HCT116 (cell line): ENCODE data around the gene ST3GAL3. TPM values are rescaled to one million over a fixed set of nuclear protein-coding genes. Genes with fewer than 3 reads are reported as not detected.

Source experiments
- ATAC-seq: fragments of 200-7000 bp; cut with Tn5 transposase; 2 replicates; pipeline ENCODE4 v1.9.1; 2020; ENCODE audit warnings: mild to moderate bottlenecking, moderate library complexity
- BruUV-seq: library from RNA; stranded (reverse); fragments of 400-500 nt; replicated peaks from 2 replicates; lab custom pipeline; 2021; lab: Mats Ljungman, UMichigan
- CTCF ChIA-PET: fragments of 300-600 bp; sonication (Branson Sonifier 250); formaldehyde crosslinking; loops from one replicate; lab custom pipeline; 2021; ENCODE audit warnings: antibody characterized with exemption; lab: Charles Lee
- POLR2A ChIA-PET: fragments of 300-600, 350-600 bp; sonication (Branson Sonifier 250); formaldehyde crosslinking; loops from one replicate; lab custom pipeline; 2021; ENCODE audit warnings: antibody characterized with exemption; lab: Charles Lee
- RAD21 ChIA-PET, 2 experiments: fragments of 300-600 bp; sonication (Branson Sonifier 250); formaldehyde crosslinking; loops; one replicate each; lab custom pipeline; 2023; ENCODE audit warnings: low total read pairs in 2 of 2; ENCODE audit not compliant: uncharacterized antibody in 2 of 2, unreplicated experiment in 2 of 2, low non-redundant PET in 1 of 2; lab: Charles Lee
- DNase-seq: peaks from one replicate; pipeline ENCODE4 v3.0.0-alpha.2; 2010; ENCODE audit warnings: low read depth, low spot score
- H2AFZ ChIP-seq: fragments of 200-600 bp; shearing (Covaris generic), sonication (generic); 2 replicates; pipeline ENCODE4 v1.6.1; 2017; ENCODE audit warnings: low read depth, mixed run types, mixed read lengths, antibody characterized with exemption, low read length; ENCODE audit not compliant: poor library complexity, severe bottlenecking
- H3K27ac ChIP-seq: 2 replicates; pipeline ENCODE4 v1.5.1; 2012; ENCODE audit warnings: low read depth, low read length
- H3K27me3 ChIP-seq: fragments of 200-600 bp; sonication (generic); 2 replicates; pipeline ENCODE4 v1.6.1; 2016; ENCODE audit warnings: mixed run types, low read length, mixed read lengths; ENCODE audit not compliant: insufficient read depth
- H3K36me3 ChIP-seq, 2 experiments: fragments of 200-500 bp in 1 of 2; fragments of 200-600 bp in 1 of 2; sonication (Bioruptor generic) in 1 of 2; sonication (generic) in 1 of 2; 2 replicates each; pipeline versions ENCODE4 v1.5.1 to v1.6.1; 2014 to 2016; ENCODE audit warnings: low read length in 2 of 2, inconsistent platforms in 1 of 2, mixed read lengths in 1 of 2, mixed run types in 1 of 2; ENCODE audit not compliant: insufficient read depth in 2 of 2, control insufficient read depth in 1 of 2
- H3K4me1 ChIP-seq, 2 experiments: fragments of 200-600 bp in 1 of 2; sonication (generic) in 1 of 2; 2 replicates each; pipeline versions ENCODE4 v1.5.1 to v1.6.1; 2012 to 2017; ENCODE audit warnings: low read length in 2 of 2, inconsistent platforms in 1 of 2, mild to moderate bottlenecking in 1 of 2, mixed read lengths in 1 of 2, mixed run types in 1 of 2, moderate library complexity in 1 of 2; ENCODE audit not compliant: insufficient read depth in 2 of 2, control insufficient read depth in 1 of 2
- H3K4me2 ChIP-seq: fragments of 200-600 bp; sonication (generic); 2 replicates; pipeline ENCODE4 v1.6.1; 2017; ENCODE audit warnings: mixed run types, low read length, mixed read lengths
- H3K4me3 ChIP-seq, 2 experiments: fragments of 200-600 bp in 1 of 2; sonication (generic) in 1 of 2; replicated peaks in 1 of 2; 2 replicates each; pipeline ENCODE4 v1.5.1; 2011 to 2016; ENCODE audit warnings: low read length in 2 of 2, control low read depth in 1 of 2, low read depth in 1 of 2, mild to moderate bottlenecking in 1 of 2, mixed read lengths in 1 of 2, mixed run types in 1 of 2
- H3K79me2 ChIP-seq: fragments of 200-600 bp; sonication (generic); 2 replicates; pipeline ENCODE4 v1.6.1; 2017; ENCODE audit warnings: mild to moderate bottlenecking, mixed run types, low read length, moderate library complexity, mixed read lengths; ENCODE audit not compliant: insufficient read depth
- H3K9ac ChIP-seq: fragments of 200-600 bp; sonication (generic); 2 replicates; pipeline ENCODE4 v1.6.1; 2016; ENCODE audit warnings: low read length, mixed read lengths
- H3K9me2 ChIP-seq: fragments of 200-600 bp; sonication (generic), shearing (Covaris generic); 2 replicates; pipeline ENCODE4 v1.6.1; 2017; ENCODE audit warnings: mixed run types, mild to moderate bottlenecking, moderate library complexity; ENCODE audit not compliant: insufficient read depth
- H3K9me3 ChIP-seq, 2 experiments: fragments of 200-500 bp in 1 of 2; fragments of 200-600 bp in 1 of 2; sonication (Bioruptor generic) in 1 of 2; sonication (generic) in 1 of 2; 2 replicates each; pipeline ENCODE4 v1.6.1; 2014 to 2017; ENCODE audit warnings: low read length in 2 of 2, mixed read lengths in 2 of 2, inconsistent platforms in 1 of 2, low read depth in 1 of 2, mild to moderate bottlenecking in 1 of 2, mixed run types in 1 of 2, moderate library complexity in 1 of 2; ENCODE audit not compliant: control insufficient read depth in 1 of 2, insufficient read depth in 1 of 2
- H4K20me1 ChIP-seq: fragments of 200-600 bp; sonication (generic), shearing (Covaris generic); 2 replicates; pipeline ENCODE4 v1.6.1; 2017; ENCODE audit warnings: mixed run types, mild to moderate bottlenecking, moderate library complexity; ENCODE audit not compliant: insufficient read depth
- ATF3 ChIP-seq: IDR thresholded peaks from 2 replicates; pipeline ENCODE4 v1.6.1; 2012
- CBX3 ChIP-seq: IDR thresholded peaks from 2 replicates; pipeline ENCODE4 v1.6.1; 2012; ENCODE audit warnings: low read depth
- CEBPB ChIP-seq: IDR thresholded peaks from 2 replicates; pipeline ENCODE4 v1.6.1; 2012; ENCODE audit warnings: low read depth
- ELF1 ChIP-seq: IDR thresholded peaks from 2 replicates; pipeline ENCODE4 v1.6.1; 2012; ENCODE audit warnings: low read depth, borderline replicate concordance
- EZH2 ChIP-seq: fragments of 200-600 bp; sonication (generic); IDR thresholded peaks from 2 replicates; pipeline ENCODE4 v1.6.1; 2017; ENCODE audit warnings: antibody characterized with exemption, mixed run types
- EZH2phosphoT487 ChIP-seq: fragments of 200-600 bp; IDR thresholded peaks from 2 replicates; pipeline ENCODE4 v1.6.1; 2018; ENCODE audit warnings: antibody characterized with exemption, borderline replicate concordance
- POLR2A ChIP-seq: IDR thresholded peaks from 2 replicates; pipeline ENCODE4 v1.7.0; 2011; ENCODE audit warnings: borderline replicate concordance; ENCODE audit not compliant: insufficient read depth, insufficient read length; ENCODE audit errors: extremely low read depth
- POLR2AphosphoS5 ChIP-seq: IDR thresholded peaks from 2 replicates; pipeline ENCODE4 v1.6.1; 2011; ENCODE audit warnings: mild to moderate bottlenecking, low read depth, low read length, moderate library complexity
- SRF ChIP-seq: IDR thresholded peaks from 2 replicates; pipeline ENCODE4 v1.6.1; 2012; ENCODE audit warnings: low read depth
- TCF7L2 ChIP-seq: IDR thresholded peaks from 2 replicates; pipeline ENCODE4 v1.7.0; 2011; ENCODE audit warnings: borderline replicate concordance, inconsistent platforms; ENCODE audit not compliant: insufficient read depth, insufficient read length; ENCODE audit errors: extremely low read depth
- YY1 ChIP-seq: IDR thresholded peaks from 2 replicates; pipeline ENCODE4 v1.6.1; 2011; ENCODE audit warnings: low read length, low read depth, moderate library complexity, mild to moderate bottlenecking; ENCODE audit not compliant: insufficient replicate concordance; ENCODE audit errors: extremely low read depth
- ZFX ChIP-seq: fragments of 450-650 bp; IDR thresholded peaks from 2 replicates; pipeline ENCODE4 v1.6.1; 2017
- ZNF274 ChIP-seq: fragments of 200-500 bp; sonication (Bioruptor generic); IDR thresholded peaks from 2 replicates; pipeline ENCODE4 v1.6.1; 2014; ENCODE audit warnings: mild to moderate bottlenecking, low read depth, low read length, inconsistent platforms
- intact Hi-C: fragments of 100-400 bp; cut with micrococcal nuclease; formaldehyde crosslinking; loops from 2 replicates; pipeline ENCODE4 v1.10.0; 2022
- total RNA-seq: library from RNA; stranded (reverse); gene quantifications from one replicate; pipeline ENCODE4 v1.2.1, GENCODE V29; 2021; ENCODE audit not compliant: unreplicated experiment
- TF ChIP-seq, protein P1 (sequence below), 3 experiments: fragments of 200-600 bp in 1 of 3; sonication (generic) in 1 of 3; IDR thresholded peaks in 2 of 3; conservative IDR thresholded peaks in 1 of 3; 2 replicates each; pipeline ENCODE4 v1.5.1; 2012 to 2017; ENCODE audit warnings: low read depth in 2 of 3, low read length in 2 of 3, antibody characterized with exemption in 1 of 3, borderline replicate concordance in 1 of 3, control low read depth in 1 of 3, mild to moderate bottlenecking in 1 of 3, mixed read lengths in 1 of 3, mixed run types in 1 of 3, moderate library complexity in 1 of 3; ENCODE audit not compliant: insufficient read depth in 1 of 3
- TF ChIP-seq, protein P2 (sequence below): IDR thresholded peaks from 2 replicates; pipeline ENCODE4 v1.6.1; 2011; ENCODE audit warnings: mild to moderate bottlenecking, low read length, moderate library complexity; ENCODE audit not compliant: insufficient replicate concordance; ENCODE audit errors: extremely low read depth
- TF ChIP-seq, protein P3 (sequence below): IDR thresholded peaks from 2 replicates; pipeline ENCODE4 v1.6.1; 2012; ENCODE audit warnings: low read depth

ST3GAL3 gene
- total RNA-seq, 1 experiment from 2014 or later, result 7.2 TPM

- ATAC-seq, result no peak
- H3K27ac ChIP-seq, result no peak overlapping the region
- CTCF ChIA-PET, result interaction anchor here (1.5 to 3.1 kb wide), 3 partner anchors 9 to 161 kb away, joined by 3 to 13 read pairs (median 8); partner anchors contain the start of gene ARTN
Measured at GRCh38 chr1:43773821-43774220, 66.5 kb downstream of the ST3GAL3 start.

More at GRCh38 chr1:43773821-43774220, 66.5 kb downstream of the ST3GAL3 start:
- no peak for DNase-seq
- RAD21 ChIA-PET, result interaction anchor here in 1 of 2 experiments (1.6 kb wide), 1 partner anchor 11 kb away, joined by 3 read pairs; no protein-coding TSS in a partner anchor
- H3K9me2 ChIP-seq, result no peaks in the 10 kb centered on the region
- no peak overlapping the region for H3K4me3 ChIP-seq
- peaks cover 11 to 26% of the 10 kb centered on the region in 2 experiments; a peak in 3 of 4 replicates for H3K4me1 ChIP-seq
- H3K4me2 ChIP-seq, result peak overlapping the region; percentile 49; the same call in 1 of the 2 replicates
- H3K79me2 ChIP-seq, result no peaks in the 10 kb centered on the region
- no peaks in the 10 kb centered on the region for H3K27me3 ChIP-seq
- no peaks in the 10 kb centered on the region for H4K20me1 ChIP-seq
- H3K9me3 ChIP-seq, result no peaks in the 10 kb centered on the region
- H3K9ac ChIP-seq, result no peak overlapping the region
- no TSS peak for BruUV-seq
- intact Hi-C loops, result no loop called here
- H3K36me3 ChIP-seq, result no peaks in the 10 kb centered on the region
- POLR2A ChIA-PET, result no interaction called here
- no peak overlapping the region for H2AFZ ChIP-seq
- TF ChIP-seq POLR2A, result no peak
- TF ChIP-seq ELF1, result no peak
- no peak for TF ChIP-seq SRF
- TF ChIP-seq ATF3, result no peak
- TF ChIP-seq ZNF274, result no peak
- TF ChIP-seq EZH2, result no peak
- TF ChIP-seq, protein P1, sequence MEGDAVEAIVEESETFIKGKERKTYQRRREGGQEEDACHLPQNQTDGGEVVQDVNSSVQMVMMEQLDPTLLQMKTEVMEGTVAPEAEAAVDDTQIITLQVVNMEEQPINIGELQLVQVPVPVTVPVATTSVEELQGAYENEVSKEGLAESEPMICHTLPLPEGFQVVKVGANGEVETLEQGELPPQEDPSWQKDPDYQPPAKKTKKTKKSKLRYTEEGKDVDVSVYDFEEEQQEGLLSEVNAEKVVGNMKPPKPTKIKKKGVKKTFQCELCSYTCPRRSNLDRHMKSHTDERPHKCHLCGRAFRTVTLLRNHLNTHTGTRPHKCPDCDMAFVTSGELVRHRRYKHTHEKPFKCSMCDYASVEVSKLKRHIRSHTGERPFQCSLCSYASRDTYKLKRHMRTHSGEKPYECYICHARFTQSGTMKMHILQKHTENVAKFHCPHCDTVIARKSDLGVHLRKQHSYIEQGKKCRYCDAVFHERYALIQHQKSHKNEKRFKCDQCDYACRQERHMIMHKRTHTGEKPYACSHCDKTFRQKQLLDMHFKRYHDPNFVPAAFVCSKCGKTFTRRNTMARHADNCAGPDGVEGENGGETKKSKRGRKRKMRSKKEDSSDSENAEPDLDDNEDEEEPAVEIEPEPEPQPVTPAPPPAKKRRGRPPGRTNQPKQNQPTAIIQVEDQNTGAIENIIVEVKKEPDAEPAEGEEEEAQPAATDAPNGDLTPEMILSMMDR (IDR thresholded peaks at IDR 0.05 in 2 of 3, conservative IDR thresholded peaks at IDR 0.05 in 1 of 3; ENCODE audit: borderline replicate concordance in 1 of 3, insufficient read depth in 1 of 3, low read depth in 2 of 3, low read length in 2 of 3), result no peak
- TF ChIP-seq TCF7L2, result no peak
- no peak for TF ChIP-seq CEBPB
- TF ChIP-seq EZH2phosphoT487, result no peak
- no peak for TF ChIP-seq POLR2AphosphoS5
- TF ChIP-seq YY1, result no peak
- TF ChIP-seq, protein P2, sequence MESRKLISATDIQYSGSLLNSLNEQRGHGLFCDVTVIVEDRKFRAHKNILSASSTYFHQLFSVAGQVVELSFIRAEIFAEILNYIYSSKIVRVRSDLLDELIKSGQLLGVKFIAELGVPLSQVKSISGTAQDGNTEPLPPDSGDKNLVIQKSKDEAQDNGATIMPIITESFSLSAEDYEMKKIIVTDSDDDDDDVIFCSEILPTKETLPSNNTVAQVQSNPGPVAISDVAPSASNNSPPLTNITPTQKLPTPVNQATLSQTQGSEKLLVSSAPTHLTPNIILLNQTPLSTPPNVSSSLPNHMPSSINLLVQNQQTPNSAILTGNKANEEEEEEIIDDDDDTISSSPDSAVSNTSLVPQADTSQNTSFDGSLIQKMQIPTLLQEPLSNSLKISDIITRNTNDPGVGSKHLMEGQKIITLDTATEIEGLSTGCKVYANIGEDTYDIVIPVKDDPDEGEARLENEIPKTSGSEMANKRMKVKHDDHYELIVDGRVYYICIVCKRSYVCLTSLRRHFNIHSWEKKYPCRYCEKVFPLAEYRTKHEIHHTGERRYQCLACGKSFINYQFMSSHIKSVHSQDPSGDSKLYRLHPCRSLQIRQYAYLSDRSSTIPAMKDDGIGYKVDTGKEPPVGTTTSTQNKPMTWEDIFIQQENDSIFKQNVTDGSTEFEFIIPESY, result no peak
- TF ChIP-seq ZFX, result no peak
- TF ChIP-seq, protein P3, sequence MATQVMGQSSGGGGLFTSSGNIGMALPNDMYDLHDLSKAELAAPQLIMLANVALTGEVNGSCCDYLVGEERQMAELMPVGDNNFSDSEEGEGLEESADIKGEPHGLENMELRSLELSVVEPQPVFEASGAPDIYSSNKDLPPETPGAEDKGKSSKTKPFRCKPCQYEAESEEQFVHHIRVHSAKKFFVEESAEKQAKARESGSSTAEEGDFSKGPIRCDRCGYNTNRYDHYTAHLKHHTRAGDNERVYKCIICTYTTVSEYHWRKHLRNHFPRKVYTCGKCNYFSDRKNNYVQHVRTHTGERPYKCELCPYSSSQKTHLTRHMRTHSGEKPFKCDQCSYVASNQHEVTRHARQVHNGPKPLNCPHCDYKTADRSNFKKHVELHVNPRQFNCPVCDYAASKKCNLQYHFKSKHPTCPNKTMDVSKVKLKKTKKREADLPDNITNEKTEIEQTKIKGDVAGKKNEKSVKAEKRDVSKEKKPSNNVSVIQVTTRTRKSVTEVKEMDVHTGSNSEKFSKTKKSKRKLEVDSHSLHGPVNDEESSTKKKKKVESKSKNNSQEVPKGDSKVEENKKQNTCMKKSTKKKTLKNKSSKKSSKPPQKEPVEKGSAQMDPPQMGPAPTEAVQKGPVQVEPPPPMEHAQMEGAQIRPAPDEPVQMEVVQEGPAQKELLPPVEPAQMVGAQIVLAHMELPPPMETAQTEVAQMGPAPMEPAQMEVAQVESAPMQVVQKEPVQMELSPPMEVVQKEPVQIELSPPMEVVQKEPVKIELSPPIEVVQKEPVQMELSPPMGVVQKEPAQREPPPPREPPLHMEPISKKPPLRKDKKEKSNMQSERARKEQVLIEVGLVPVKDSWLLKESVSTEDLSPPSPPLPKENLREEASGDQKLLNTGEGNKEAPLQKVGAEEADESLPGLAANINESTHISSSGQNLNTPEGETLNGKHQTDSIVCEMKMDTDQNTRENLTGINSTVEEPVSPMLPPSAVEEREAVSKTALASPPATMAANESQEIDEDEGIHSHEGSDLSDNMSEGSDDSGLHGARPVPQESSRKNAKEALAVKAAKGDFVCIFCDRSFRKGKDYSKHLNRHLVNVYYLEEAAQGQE, result no peak
- no peak for TF ChIP-seq CBX3
- TF ChIP-seq, all 23 proteins: peak for 0
